IPS DF 19.7 (cell line): ENCODE measurements around the gene RSPRY1.

Source experiments
- DNase-seq: peaks from one replicate; pipeline ENCODE4 v3.0.0-alpha.2; 2013; ENCODE audit warnings: low read depth, low spot score

The RSPRY1 gene

DNA sequence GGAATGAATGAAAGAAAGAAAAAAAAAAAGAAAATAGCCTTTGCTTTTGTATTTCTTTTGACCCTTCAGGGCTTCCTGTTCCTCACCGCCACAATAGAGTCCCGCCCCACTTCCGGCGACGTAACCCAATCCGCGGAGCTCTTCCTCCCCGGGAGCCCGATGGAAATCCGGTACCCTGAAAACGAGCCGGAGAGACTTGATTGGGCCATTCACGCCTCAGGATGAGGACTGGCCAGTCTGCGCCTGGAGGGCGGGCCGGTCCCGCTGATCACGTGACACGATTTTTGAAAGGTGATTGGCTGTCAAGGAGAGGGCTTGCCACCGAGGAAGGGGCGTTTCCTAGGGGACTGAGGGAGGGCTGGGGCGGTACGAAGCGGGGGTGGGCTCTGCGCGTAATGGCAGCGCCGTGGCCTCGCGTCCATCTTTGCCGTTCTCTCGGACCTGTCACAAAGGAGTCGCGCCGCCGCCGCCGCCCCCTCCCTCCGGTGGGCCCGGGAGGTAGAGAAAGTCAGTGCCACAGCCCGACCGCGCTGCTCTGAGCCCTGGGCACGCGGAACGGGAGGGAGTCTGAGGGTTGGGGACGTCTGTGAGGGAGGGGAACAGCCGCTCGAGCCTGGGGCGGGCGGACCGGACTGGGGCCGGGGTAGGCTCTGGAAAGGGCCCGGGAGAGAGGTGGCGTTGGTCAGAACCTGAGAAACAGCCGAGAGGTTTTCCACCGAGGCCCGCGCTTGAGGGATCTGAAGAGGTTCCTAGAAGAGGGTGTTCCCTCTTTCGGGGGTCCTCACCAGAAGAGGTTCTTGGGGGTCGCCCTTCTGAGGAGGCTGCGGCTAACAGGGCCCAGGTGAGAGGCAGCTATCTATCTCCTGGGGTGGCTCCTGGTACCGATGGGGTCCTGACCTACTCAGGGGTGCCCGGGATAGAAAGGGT lies at the start of gene RSPRY1, which contains the start of gene PSME3IP1:
Gene RSPRY1 (plus strand): TSS at position 385 of the 927 bp plus-strand sequence. CDS start 18,330 bp downstream, outside the sequence.
Gene PSME3IP1 (minus strand): TSS at position 95 of the 927 bp plus-strand sequence. CDS start 12,185 bp downstream, outside the sequence.
- peak; percentile 96 for DNase-seq

DNA sequence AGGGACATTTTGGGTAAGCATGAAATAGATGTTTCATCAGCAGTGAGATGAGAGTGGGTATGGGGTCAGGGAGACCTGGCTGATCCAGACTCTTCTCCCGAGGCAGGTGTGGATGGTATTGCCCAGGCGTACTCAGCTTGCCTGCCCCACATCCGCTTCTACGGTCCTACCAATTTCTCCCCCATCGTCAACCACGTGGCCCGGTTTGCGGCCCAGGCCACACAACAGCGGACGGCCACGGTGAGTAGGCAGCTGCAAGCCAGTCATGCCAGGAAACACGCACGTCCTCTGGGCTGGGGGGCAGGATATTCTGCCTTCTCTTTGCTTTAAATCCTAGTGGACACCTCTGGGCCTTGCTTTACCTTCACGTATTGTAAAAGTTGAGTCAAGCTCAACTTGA lies 49.1 kb upstream of the RSPRY1 start:
- DNase-seq = no peak

GRCh38 chr16:57137566-57138273 lies 48.4 kb upstream of the RSPRY1 start:
- no peak for DNase-seq

- DNase-seq = no peak
Observed at GRCh38 chr16:57138281-57138935, 47.7 kb upstream of the RSPRY1 start.

DNA sequence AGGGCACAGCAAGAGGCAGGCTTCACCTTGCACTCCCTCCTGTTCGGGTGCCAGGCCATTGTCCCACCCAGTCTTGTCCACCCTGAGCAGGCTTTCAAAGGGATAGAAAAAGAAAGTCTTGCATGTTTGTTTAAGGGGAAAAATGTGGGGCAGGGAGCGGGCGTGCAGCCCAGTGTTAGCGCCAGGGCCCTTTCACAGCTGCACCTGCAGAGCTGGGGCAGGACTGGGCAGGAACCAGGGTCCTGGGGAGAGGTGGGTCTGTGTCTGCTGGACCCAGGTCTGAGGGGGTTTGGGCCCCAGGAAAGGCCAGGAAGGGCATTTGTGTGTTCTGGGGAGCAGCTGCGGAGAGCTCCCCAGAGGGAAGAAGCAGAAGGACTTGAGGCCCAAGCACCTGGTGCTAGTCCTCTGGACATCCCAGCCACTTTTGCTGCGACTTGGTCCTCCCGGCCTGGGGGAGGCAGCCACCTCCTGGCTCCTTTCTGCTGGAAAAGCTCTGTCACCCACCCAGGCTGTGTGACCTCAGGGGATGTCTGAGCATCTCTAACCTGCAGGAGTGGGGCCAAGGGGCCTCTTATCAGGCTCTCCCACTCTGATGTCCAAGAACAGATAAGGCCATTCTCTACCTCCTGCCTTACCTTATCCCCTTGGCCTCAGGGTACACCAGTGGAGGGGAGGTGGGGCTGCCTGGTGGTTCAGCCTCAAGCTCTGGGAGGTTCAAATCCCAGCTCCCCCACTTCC lies 45.0 kb upstream of the RSPRY1 start:
- no peak for DNase-seq

DNA sequence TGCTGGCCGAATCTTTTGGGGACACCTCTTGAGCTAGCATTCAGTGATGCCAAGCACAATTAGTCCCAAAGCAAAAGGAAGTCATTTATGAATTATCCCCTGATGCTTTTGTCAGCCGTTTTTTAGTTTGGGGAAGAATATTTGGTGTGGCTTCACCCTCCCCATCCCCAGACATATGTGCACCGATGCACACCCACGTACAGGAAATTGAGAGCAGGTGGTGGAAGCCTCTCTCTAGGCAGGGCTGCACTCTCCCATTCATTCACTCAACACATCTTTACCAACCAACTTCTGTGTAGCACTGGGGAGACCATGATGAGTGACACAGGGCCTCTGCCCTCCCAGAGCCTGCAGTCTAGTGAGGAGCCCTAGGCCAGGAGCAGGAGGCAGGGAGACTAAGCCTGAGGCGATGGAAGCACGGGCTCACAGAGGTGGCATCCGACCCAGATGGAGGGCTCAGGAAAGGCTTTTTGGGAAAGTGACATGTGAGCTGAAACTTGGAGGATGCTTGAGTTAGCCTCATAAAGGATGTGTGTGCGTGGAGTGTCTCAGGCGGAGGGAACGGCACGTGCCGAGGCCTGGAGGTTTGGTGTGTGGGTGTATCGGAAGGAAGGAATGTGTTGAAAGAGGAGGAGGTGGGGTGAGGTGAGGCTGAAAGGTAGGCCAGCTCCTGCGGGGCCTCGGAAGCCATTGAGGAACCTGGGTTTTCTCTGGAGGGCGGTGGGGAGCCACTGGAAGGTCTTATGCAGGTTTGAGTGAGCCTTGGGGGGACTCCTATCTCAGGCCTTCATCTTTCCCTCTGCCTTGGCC lies 44.1 kb upstream of the RSPRY1 start:
- no peak for DNase-seq

GRCh38 chr16:57143149-57143921 lies 42.8 kb upstream of the RSPRY1 start:
- no peak for DNase-seq

DNA sequence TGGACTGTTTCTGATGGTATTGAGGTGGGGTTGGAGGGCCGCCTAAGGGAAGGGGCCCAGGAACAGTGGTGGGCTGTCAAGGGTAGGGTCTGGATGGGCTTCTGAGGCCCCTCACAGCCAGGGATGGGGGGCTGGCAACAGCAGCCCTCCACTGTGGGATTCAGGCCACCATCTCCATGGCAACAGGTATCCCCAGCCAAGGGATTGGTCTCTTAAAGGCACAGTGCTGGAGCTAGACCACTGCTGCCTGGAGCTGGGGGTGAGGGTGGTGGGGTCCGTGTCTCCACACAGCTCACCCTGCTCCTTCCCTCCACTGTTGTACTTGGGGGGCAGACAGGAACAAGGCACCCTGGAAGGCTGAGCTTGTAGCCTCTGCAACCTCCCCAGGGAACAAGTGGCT lies 42.1 kb upstream of the RSPRY1 start:
- DNase-seq = no peak

- DNase-seq = no peak
Observed at GRCh38 chr16:57145046-57146021, 40.8 kb upstream of the RSPRY1 start.

DNA sequence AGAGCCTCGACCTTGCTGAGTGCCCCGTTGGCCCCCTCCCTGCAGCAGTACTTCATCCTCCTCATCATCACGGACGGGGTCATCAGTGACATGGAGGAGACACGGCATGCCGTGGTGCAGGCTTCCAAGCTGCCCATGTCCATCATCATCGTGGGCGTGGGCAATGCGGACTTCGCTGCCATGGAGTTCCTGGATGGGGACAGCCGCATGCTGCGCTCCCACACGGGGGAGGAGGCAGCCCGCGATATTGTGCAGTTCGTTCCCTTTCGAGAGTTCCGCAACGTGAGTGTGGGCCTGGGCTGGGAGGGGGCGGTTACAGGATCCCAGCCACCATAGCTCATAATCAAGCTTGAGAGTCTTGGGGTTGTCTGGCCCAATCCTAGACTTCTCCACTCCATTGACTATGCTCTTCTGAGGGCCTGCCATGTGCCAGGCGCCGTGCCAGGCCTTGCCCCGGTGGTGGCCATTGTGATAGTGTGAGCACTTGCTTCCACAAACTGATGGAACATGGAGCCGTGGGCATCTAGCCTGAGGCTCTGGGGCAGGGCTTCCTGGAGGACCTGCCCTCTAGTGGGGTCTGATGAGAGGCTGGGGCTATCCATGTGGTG lies 40.0 kb upstream of the RSPRY1 start:
- DNase-seq = no peak

GRCh38 chr16:57146735-57147134 lies 39.4 kb upstream of the RSPRY1 start:
- DNase-seq = no peak

- no peak for DNase-seq
Observed at GRCh38 chr16:57147381-57148221, 38.5 kb upstream of the RSPRY1 start.

DNA sequence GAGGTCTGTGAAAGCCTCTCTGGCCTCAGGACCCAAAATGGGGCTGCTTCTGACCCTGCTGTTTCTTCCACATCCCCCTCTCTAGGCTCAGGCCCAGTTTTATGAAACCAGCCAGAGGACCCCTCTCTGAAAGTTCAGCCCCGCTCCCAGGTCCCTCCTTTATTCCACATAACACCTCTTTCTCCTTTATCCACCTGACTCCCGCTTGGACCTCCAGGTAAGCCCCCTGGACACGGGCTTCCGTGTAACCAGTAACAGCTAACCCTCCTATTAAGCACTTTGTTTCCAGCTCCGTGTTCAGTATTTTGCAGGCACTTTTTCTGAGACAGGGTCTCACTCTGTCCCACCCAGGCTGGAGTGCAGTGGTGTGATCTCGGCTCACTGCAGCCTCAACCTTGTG lies 37.6 kb upstream of the RSPRY1 start:
- DNase-seq = no peak

DNA sequence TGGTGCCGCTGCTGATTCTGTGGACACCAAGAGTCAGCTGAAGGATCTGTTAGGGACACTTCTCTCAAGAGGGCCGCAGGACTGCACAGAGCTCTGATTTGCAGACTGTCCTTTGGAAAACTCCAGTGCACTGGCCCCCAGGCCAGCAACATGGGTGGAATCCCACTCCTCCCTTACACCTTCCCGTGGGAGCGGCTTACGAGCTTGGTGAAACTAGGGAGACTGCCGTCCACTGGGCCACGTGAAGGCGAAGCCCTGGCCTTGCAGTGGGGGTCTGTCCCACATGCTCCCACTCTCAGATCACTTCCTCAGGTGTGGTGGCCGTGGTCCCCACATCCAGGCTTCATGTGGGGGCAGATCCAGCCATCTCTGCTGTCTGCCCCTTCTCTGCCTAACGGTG lies 36.7 kb upstream of the RSPRY1 start:
- DNase-seq = no peak

- no peak for DNase-seq
Observed at GRCh38 chr16:57150682-57151330, 35.3 kb upstream of the RSPRY1 start.

DNA sequence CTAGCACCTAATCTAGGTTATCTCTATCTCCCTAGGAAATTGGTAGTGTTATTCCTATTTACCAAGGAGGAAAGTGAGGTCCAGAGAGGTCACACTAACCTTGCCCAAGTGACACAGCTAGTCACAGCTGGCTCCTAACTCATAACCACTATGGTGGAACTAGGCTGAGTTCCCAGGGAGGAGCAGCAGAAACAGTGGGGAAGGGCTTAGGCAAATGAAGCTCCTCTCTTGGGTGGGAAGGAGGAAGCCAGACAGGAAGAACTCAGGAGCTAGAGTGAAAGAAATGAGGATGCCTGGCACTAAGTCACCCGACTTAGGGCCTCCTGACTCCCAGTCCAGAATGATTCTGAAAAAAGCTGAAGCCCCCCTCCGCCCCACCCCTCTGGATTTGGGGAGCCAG lies 34.8 kb upstream of the RSPRY1 start:
- DNase-seq = no peak
